ENCODE data around the gene CADM1. TPM values are rescaled to one million over a fixed set of nuclear protein-coding genes. Genes with fewer than 3 reads are reported as not detected.

The CADM1 gene
- total RNA-seq, 4 donors from 2014 or later, result 10.6 to 15.7 (median 13.8) TPM

- 30% methylated on average over 3 of the region's 3 CpGs for WGBS
Measured at GRCh38 chr11:115408036-115408921, 95.9 kb downstream of the CADM1 start.

DNA sequence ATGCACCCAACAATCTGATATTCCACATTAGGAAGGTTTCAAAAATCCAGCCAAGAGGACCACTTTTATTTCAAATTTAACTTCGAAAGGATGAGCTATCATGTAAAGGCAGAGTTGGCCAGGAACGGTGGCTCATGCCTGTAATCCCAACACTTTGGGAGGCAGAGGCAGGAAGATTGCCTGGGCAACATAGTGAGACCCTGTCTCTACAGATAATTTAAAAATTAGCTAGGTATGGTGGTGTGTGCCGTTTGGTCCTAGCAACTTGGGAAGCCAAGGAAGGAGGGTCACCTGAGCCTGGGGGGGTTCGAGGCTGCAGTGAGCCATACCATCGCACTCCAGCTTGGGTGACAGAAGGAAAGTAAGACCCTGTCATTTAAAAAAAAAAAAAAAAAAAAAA, 96.7 kb downstream of the CADM1 start:
- no peaks in the 10 kb centered on the region for H3K36me3 ChIP-seq
- H3K4me3 ChIP-seq, result no peak overlapping the region
- 88% methylated on average over 5 of the region's 5 CpGs for WGBS
- intact Hi-C loops (cut with DNase I), result no loop called here
- no peaks in the 10 kb centered on the region for H3K9me3 ChIP-seq
- peaks cover 7 to 28% (median 20%) of the 10 kb centered on the region in 4 donors for H3K4me1 ChIP-seq
- no peak for TF ChIP-seq POLR2A (IDR thresholded peaks at IDR 0.05; ENCODE audit: low read depth)
- no peak for TF ChIP-seq EP300 (IDR thresholded peaks at IDR 0.05)
- no peak for TF ChIP-seq POLR2AphosphoS5 (IDR thresholded peaks at IDR 0.05)
- TF ChIP-seq CTCF (IDR thresholded peaks at IDR 0.05), result no peak
- H3K27me3 ChIP-seq, result no peaks in the 10 kb centered on the region
- H3K27ac ChIP-seq (replicated peaks in 1 of 4), result no peak overlapping the region
- no peak for DNase-seq (ENCODE audit: extremely low spot score)

More at GRCh38 chr11:115408036-115408921, 95.9 kb downstream of the CADM1 start:
- H3K9me3 ChIP-seq, result no peaks in the 10 kb centered on the region
- no peaks in the 10 kb centered on the region for H3K27me3 ChIP-seq
- no peak for DNase-seq (ENCODE audit: extremely low spot score)
- intact Hi-C loops (cut with DNase I), result no loop called here
- no peak for TF ChIP-seq POLR2A (IDR thresholded peaks at IDR 0.05; ENCODE audit: low read depth)
- TF ChIP-seq CTCF (IDR thresholded peaks at IDR 0.05), result no peak
- no peak for TF ChIP-seq POLR2AphosphoS5 (IDR thresholded peaks at IDR 0.05)
- TF ChIP-seq EP300 (IDR thresholded peaks at IDR 0.05), result no peak
- H3K36me3 ChIP-seq, result no peaks in the 10 kb centered on the region
- H3K4me1 ChIP-seq, result peaks cover 7 to 28% (median 20%) of the 10 kb centered on the region in 4 donors
- no peak overlapping the region for H3K4me3 ChIP-seq
- peak overlapping the region in 1 of 4 donors; percentile 19 for H3K27ac ChIP-seq (replicated peaks in 1 of 4)

GRCh38 chr11:115406404-115406803, 97.8 kb downstream of the CADM1 start:
- no peak for DNase-seq (ENCODE audit: extremely low spot score)
- H3K36me3 ChIP-seq, result no peaks in the 10 kb centered on the region
- TF ChIP-seq POLR2A (IDR thresholded peaks at IDR 0.05; ENCODE audit: low read depth) (no peak), CTCF (IDR thresholded peaks at IDR 0.05) (no peak), POLR2AphosphoS5 (IDR thresholded peaks at IDR 0.05) (no peak), EP300 (IDR thresholded peaks at IDR 0.05) (no peak)
- peaks cover 7 to 28% (median 20%) of the 10 kb centered on the region in 4 donors for H3K4me1 ChIP-seq
- intact Hi-C loops (cut with DNase I), result no loop called here
- no peak overlapping the region for H3K4me3 ChIP-seq
- no peaks in the 10 kb centered on the region for H3K27me3 ChIP-seq
- H3K9me3 ChIP-seq, result no peaks in the 10 kb centered on the region
- H3K27ac ChIP-seq (replicated peaks in 1 of 4), result no peak overlapping the region
- 96% methylated on average over 4 of the region's 4 CpGs for WGBS

- no peaks in the 10 kb centered on the region for H3K27me3 ChIP-seq
- H3K27ac ChIP-seq (replicated peaks in 1 of 4), result no peak overlapping the region
- TF ChIP-seq CTCF (IDR thresholded peaks at IDR 0.05) (no peak), POLR2AphosphoS5 (IDR thresholded peaks at IDR 0.05) (no peak), POLR2A (IDR thresholded peaks at IDR 0.05; ENCODE audit: low read depth) (no peak), EP300 (IDR thresholded peaks at IDR 0.05) (no peak)
- no peaks in the 10 kb centered on the region for H3K9me3 ChIP-seq
- H3K36me3 ChIP-seq, result no peaks in the 10 kb centered on the region
- no peak for DNase-seq (ENCODE audit: extremely low spot score)
- intact Hi-C loops (cut with DNase I), result no loop called here
- H3K4me1 ChIP-seq, result peaks cover 0 to 20% (median 7%) of the 10 kb centered on the region in 4 donors
- no peak overlapping the region for H3K4me3 ChIP-seq
- WGBS, result 89% methylated on average over 2 of the region's 2 CpGs
Measured at GRCh38 chr11:115398333-115399080, 105.7 kb downstream of the CADM1 start.

All from esophagus muscularis mucosa (tissue), 4 donors.